Karpas-422 (cell line): ENCODE data around the gene GINS2. TPM values are rescaled to one million over a fixed set of nuclear protein-coding genes. Genes with fewer than 3 reads are reported as not detected.

Experiments
- DNase-seq: peaks from one replicate; pipeline ENCODE4 v3.0.0-alpha.2; 2015
- H2AFZ ChIP-seq: fragments of 200-600 bp; sonication (generic); 2 replicates; pipeline ENCODE4 v1.6.1; 2014; ENCODE audit warnings: antibody characterized with exemption, low read length, mixed read lengths
- H3K27ac ChIP-seq: fragments of 200-600 bp; sonication (generic); 2 replicates; pipeline ENCODE4 v1.5.1; 2014; ENCODE audit warnings: mild to moderate bottlenecking, low read length, moderate library complexity
- H3K27me3 ChIP-seq: fragments of 200-600 bp; sonication (generic); 2 replicates; pipeline ENCODE4 v1.6.1; 2014; ENCODE audit warnings: low read length, mixed read lengths
- H3K36me3 ChIP-seq: fragments of 200-600 bp; sonication (generic); 2 replicates; pipeline ENCODE4 v1.6.1; 2014; ENCODE audit warnings: low read length, mixed read lengths; ENCODE audit not compliant: insufficient read depth
- H3K4me1 ChIP-seq: fragments of 200-600 bp; sonication (generic); 2 replicates; pipeline ENCODE4 v1.6.1; 2014; ENCODE audit warnings: mild to moderate bottlenecking, low read length, mixed read lengths
- H3K4me2 ChIP-seq: fragments of 200-600 bp; sonication (generic); 2 replicates; pipeline ENCODE4 v1.6.1; 2014; ENCODE audit warnings: low read length, low read depth, mild to moderate bottlenecking; ENCODE audit not compliant: poor library complexity, severe bottlenecking
- H3K4me3 ChIP-seq: fragments of 200-600 bp; sonication (generic); 2 replicates; pipeline ENCODE4 v1.5.1; 2014; ENCODE audit warnings: mild to moderate bottlenecking, antibody characterized with exemption, low read length, mixed read lengths
- H3K79me2 ChIP-seq: fragments of 200-600 bp; sonication (generic); 2 replicates; pipeline ENCODE4 v1.6.1; 2014; ENCODE audit warnings: mild to moderate bottlenecking, low read length, mixed read lengths
- H3K9ac ChIP-seq: fragments of 200-600 bp; sonication (generic); 2 replicates; pipeline ENCODE4 v1.6.0; 2014; ENCODE audit warnings: low read length
- H3K9me2 ChIP-seq: fragments of 200-600 bp; sonication (generic), shearing (Covaris generic); replicated peaks from 2 replicates; pipeline ENCODE4 v1.6.0; 2014; ENCODE audit warnings: mild to moderate bottlenecking, low read length, moderate library complexity; ENCODE audit not compliant: insufficient read depth
- H3K9me3 ChIP-seq: fragments of 300-700, 200-600 bp; sonication (generic); 2 replicates; pipeline ENCODE4 v1.6.1; 2014; ENCODE audit warnings: low read length, mixed read lengths
- H4K20me1 ChIP-seq: fragments of 200-600 bp; sonication (generic); 2 replicates; pipeline ENCODE4 v1.6.1; 2014; ENCODE audit warnings: mild to moderate bottlenecking, antibody characterized with exemption, low read length, low read depth; ENCODE audit not compliant: insufficient read depth
- total RNA-seq: library from RNA; depleted of rRNA; stranded (reverse); fragments of >200 nt; shearing (Covaris generic); gene quantifications from 2 replicates; pipeline ENCODE4 v1.2.3, GENCODE V29; 2014; ENCODE audit warnings: low replicate concordance

The GINS2 gene
- total RNA-seq, 1 experiment from 2014 or later, result 14.2 TPM

DNA sequence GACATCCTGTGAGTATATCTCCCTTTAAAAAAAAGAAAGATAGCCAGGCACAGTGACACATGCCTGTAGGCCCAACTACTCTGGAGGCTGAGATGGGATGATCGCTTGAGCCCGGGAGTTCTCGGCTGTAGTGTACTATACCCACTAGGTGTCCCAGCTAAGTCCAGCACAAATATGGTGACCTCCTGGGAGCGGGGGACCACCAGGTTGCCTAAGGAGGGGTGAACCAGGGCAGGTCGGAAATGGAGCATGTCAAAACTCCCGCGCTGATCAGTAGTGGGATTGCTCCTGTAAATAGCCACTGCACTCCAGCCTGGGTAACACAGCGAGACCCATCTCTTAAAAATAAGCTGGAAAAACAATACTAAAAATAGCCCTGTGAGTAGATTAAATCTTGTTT is 29.4 kb downstream of the GINS2 start:
- H2AFZ ChIP-seq, result no peak overlapping the region
- H3K36me3 ChIP-seq, result no peaks in the 10 kb centered on the region
- peaks cover 13% of the 10 kb centered on the region; the same call in 1 of the 2 replicates for H4K20me1 ChIP-seq
- no peaks in the 10 kb centered on the region for H3K4me1 ChIP-seq
- H3K27me3 ChIP-seq, result no peaks in the 10 kb centered on the region
- H3K9me3 ChIP-seq, result no peaks in the 10 kb centered on the region
- no peak overlapping the region for H3K4me2 ChIP-seq
- H3K9me2 ChIP-seq, result no peaks in the 10 kb centered on the region
- H3K9ac ChIP-seq, result no peak overlapping the region
- H3K4me3 ChIP-seq, result no peak overlapping the region
- no peaks in the 10 kb centered on the region for H3K79me2 ChIP-seq
- no peak overlapping the region for H3K27ac ChIP-seq
- no peak for DNase-seq

DNA sequence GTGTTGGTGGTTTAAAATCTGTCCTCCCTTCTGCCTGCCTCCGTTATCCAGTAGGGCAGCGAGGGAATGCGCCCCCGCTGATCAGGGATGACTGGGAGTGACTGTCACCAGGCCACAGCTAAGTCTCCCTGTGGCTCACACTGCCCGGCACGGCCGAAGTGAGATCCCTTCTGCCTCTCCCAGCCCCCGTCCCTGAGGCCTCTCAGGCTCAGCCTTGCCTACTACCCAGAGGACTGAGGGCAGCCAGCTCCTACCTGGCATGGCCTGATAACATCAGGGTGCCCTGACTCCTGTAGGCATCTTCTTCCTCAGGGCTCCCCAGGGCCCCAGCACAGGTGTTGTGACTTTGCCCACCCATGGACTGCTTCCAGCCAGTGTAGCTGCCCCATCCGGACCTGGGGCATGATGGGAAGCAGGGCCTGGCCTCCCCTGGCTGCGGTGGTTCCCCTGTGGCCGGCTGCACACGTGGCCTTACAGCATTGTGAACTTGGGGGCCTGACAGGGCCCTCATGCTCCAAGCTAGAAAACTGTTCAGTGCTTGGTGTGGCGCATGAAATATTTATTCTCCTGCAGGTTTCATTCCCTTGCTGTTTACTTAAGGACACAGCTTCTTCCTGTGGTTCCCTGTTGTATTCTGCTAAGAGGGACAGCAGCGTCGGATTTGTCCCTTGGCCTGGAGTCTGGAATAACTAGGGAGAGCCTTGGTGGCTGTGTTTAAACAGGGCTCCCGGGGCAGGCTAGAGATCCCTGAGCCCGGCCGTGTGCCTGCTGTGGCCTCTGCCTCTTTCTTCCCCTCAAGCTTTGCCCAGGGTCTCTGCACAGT is 30.0 kb downstream of the GINS2 start:
- DNase-seq, result no peak
- H3K9me3 ChIP-seq, result no peaks in the 10 kb centered on the region
- H3K4me3 ChIP-seq, result no peak overlapping the region
- H4K20me1 ChIP-seq, result peaks cover 13% of the 10 kb centered on the region; the same call in 1 of the 2 replicates
- no peak overlapping the region for H3K9ac ChIP-seq
- no peaks in the 10 kb centered on the region for H3K27me3 ChIP-seq
- no peaks in the 10 kb centered on the region for H3K9me2 ChIP-seq
- no peak overlapping the region for H3K27ac ChIP-seq
- no peak overlapping the region for H2AFZ ChIP-seq
- no peak overlapping the region for H3K4me2 ChIP-seq
- no peaks in the 10 kb centered on the region for H3K36me3 ChIP-seq
- H3K4me1 ChIP-seq, result no peaks in the 10 kb centered on the region
- H3K79me2 ChIP-seq, result no peaks in the 10 kb centered on the region

DNA sequence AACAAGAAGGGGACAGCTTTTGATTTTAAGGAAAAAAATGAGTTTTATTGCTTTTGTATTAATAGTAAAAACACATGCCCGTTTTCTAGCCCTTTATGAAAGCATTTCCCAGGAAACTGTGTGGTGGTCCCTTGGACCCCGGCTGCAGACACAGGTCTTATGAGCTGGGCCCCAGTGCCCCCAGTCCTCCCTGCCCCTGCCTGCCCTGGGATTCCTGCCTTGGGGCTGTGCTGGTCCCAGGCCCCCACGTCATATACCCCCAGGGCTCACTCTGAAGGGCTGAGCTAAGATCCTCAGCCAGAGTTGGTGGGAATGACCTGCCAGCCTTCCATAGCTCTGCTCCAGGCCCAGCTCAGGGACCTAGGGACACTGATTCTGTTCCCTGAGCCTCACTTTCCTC is 30.8 kb downstream of the GINS2 start:
- Histone ChIP-seq H3K79me2 (no peaks in the 10 kb centered on the region), H3K9ac (no peak overlapping the region), H4K20me1 (peaks cover 13% of the 10 kb centered on the region; the same call in 1 of the 2 replicates), H3K9me2 (no peaks in the 10 kb centered on the region), H2AFZ (no peak overlapping the region), H3K4me1 (no peaks in the 10 kb centered on the region), H3K4me3 (no peak overlapping the region), H3K36me3 (no peaks in the 10 kb centered on the region), H3K27ac (no peak overlapping the region), H3K4me2 (no peak overlapping the region), H3K27me3 (no peaks in the 10 kb centered on the region), H3K9me3 (no peaks in the 10 kb centered on the region)
- no peak for DNase-seq

DNA sequence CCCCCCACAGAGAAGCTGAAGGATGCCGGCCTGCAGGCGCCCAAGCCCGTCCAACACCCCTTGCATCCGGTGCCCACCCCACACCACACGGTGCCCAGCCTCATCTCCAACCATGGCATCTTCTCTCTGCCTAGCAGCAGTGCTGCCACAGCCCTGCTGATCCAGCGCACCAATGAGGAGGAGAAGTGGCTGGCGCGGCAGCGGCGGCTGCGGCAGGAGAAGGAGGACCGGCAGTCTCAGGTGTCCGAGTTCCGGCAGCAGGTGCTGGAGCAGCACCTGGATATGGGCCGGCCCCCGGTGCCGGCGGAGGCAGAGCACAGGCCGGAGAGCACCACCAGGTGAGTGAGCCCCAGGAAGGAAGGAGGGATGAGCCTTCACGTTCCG is 31.5 kb downstream of the GINS2 start:
- H4K20me1 ChIP-seq, result peaks cover 13% of the 10 kb centered on the region; the same call in 1 of the 2 replicates
- no peaks in the 10 kb centered on the region for H3K4me1 ChIP-seq
- no peak overlapping the region for H3K4me2 ChIP-seq
- H3K27me3 ChIP-seq, result no peaks in the 10 kb centered on the region
- no peaks in the 10 kb centered on the region for H3K9me3 ChIP-seq
- H3K79me2 ChIP-seq, result no peaks in the 10 kb centered on the region
- H3K9ac ChIP-seq, result no peak overlapping the region
- H3K36me3 ChIP-seq, result no peaks in the 10 kb centered on the region
- H3K9me2 ChIP-seq, result no peaks in the 10 kb centered on the region
- no peak overlapping the region for H3K27ac ChIP-seq
- no peak overlapping the region for H3K4me3 ChIP-seq
- no peak overlapping the region for H2AFZ ChIP-seq
- no peak for DNase-seq

DNA sequence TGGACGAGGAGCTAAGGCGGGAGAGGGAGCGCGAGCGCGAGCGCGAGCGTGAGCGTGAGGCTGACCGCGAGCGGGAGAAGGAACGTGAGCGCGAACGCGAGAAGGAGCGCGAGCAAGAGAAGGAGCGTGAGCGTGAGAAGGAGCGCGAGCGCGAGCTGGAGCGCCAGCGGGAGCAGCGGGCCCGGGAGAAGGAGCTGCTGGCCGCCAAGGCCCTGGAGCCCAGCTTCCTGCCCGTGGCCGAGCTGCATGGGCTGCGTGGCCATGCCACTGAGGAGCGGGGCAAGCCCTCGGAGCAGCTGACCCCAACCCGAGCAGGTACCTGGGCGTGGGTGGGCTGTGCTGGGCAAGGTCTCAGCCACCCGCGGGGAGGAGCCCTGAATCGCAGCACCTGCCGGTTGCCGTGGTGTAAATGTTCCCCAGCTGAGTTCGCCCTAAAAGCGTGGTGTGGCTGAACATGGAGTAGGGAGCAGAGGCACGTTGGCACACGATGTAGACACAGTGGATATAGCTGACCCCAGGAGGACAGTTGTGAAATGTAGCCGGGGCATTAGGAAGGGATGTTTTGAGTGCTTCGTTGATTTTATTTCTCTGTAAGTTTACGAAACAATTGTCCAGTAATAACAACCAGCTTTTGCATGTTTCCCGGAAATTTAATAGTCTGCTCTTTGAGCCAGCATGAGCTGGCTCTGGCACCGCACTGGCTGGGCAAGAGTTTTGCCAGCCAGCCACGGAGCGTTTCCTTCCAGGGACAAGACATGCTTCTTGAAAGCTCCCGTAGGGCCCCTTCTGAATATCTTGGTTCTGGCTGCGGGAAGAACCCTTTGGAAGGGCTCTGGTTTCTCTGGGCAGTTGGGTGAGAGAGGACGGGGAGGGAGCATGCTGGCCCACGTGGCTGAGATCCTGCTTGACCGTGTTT is 32.1 kb downstream of the GINS2 start:
- H3K27ac ChIP-seq, result no peak overlapping the region
- H3K79me2 ChIP-seq, result no peaks in the 10 kb centered on the region
- no peaks in the 10 kb centered on the region for H3K9me3 ChIP-seq
- DNase-seq, result no peak
- no peak overlapping the region for H3K9ac ChIP-seq
- H3K4me1 ChIP-seq, result no peaks in the 10 kb centered on the region
- no peak overlapping the region for H2AFZ ChIP-seq
- H3K27me3 ChIP-seq, result no peaks in the 10 kb centered on the region
- H3K36me3 ChIP-seq, result no peaks in the 10 kb centered on the region
- H4K20me1 ChIP-seq, result peaks cover 13% of the 10 kb centered on the region; the same call in 1 of the 2 replicates
- no peak overlapping the region for H3K4me2 ChIP-seq
- H3K9me2 ChIP-seq, result no peaks in the 10 kb centered on the region
- H3K4me3 ChIP-seq, result no peak overlapping the region

DNA sequence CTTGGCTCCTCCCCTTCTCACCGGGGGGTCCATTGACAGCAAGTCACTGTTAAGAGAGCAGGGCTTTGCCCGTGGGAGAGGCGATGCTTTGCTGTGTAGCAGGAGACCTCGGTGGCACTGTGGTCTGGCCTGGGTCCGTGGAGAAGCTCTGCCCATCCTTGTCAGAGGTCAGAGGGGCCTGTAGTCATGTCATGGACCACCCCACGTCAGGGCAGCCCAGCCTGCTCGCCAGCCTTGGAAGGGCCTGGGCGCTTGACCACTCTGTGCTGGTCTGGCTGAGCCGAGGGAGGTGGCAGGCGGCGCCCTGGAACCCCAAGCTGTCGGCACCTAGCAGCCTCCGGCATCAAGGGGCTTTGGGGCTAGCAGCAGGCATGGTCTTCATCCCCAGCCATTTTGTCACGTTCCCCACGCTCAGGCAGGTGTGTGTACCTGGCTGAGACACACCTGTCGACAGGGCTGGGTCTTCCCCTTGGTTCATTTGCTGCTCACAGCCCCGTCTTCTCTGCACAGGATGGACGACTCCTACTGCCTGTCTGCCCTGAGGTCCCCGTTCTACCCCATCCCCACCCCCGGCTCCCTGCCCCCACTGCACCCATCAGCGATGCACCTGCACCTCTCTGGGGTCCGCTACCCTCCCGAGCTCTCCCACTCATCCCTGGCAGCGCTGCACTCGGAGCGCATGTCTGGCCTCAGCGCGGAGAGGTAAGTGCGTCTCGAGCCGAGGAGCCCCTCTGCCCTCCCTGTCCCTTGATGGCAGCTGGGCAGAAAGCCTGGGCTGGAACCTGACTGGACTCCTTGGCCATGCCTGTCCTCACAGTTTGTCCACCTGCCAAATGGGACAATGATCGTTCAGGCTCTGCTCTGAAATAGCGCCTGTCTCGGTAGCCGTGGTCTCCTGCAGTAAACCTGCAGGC is 33.3 kb downstream of the GINS2 start:
- Histone ChIP-seq H3K79me2 (no peaks in the 10 kb centered on the region), H3K4me1 (peaks cover 7% of the 10 kb centered on the region), H3K4me2 (no peak overlapping the region), H3K9me2 (no peaks in the 10 kb centered on the region), H4K20me1 (peaks cover 13% of the 10 kb centered on the region; the same call in 1 of the 2 replicates), H3K36me3 (no peaks in the 10 kb centered on the region), H3K9me3 (no peaks in the 10 kb centered on the region), H3K4me3 (no peak overlapping the region), H3K27ac (no peak overlapping the region), H2AFZ (no peak overlapping the region), H3K9ac (no peak overlapping the region), H3K27me3 (no peaks in the 10 kb centered on the region)
- DNase-seq, result no peak

DNA sequence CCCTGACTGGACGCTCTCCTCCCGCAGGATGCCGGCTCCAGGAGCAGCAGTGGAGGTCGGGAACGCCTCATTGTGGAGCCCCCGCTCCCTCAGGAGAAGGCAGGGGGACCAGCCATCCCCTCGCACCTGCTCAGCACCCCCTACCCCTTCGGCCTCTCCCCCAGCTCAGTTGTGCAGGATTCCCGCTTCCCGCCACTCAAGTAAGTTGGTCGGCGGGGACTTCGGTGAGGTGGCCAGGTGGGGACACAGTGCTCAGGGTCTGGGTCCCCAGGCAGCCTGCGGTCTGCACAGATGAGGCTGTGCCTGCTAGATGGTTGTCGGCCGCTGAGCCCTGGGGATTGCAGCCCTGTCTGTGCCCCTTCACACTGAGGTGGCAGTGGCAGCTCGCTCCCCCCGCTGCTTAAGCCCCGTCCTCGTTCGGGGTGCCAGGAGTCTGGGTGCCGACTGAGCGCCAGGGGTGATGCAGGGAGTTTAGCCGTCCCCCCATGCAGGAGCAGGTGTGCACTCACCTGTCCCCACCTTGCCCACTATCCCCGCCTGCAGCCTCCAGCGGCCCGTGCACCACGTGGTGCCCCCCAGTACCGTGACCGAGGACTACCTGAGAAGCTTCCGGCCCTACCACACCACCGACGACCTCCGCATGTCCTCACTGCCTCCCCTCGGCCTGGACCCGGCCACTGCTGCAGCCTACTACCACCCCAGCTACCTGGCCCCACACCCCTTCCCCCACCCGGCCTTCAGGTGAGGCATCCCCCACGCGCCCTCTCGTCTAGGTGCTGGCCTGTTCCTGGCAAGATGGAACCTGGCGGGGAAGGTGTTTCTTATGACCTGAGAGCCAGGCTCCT is 34.3 kb downstream of the GINS2 start:
- peaks cover 17% of the 10 kb centered on the region for H3K4me1 ChIP-seq
- no peaks in the 10 kb centered on the region for H3K36me3 ChIP-seq
- peaks cover 18% of the 10 kb centered on the region; the same call in 1 of the 2 replicates for H4K20me1 ChIP-seq

More for the DNA sequence above, 34.3 kb downstream of the GINS2 start:
- no peak for DNase-seq
- Histone ChIP-seq H3K27me3 (no peaks in the 10 kb centered on the region), H3K27ac (no peak overlapping the region), H3K4me2 (no peak overlapping the region), H2AFZ (no peak overlapping the region), H3K4me3 (no peak overlapping the region), H3K9ac (no peak overlapping the region), H3K9me3 (no peaks in the 10 kb centered on the region), H3K9me2 (no peaks in the 10 kb centered on the region), H3K79me2 (no peaks in the 10 kb centered on the region)
